Limb (tissue), 2 donors: ENCODE data around the gene NECTIN2.
"Not testable (repeated sequence)": the region's sequence is repeated elsewhere in the genome, so short reads cannot be mapped to it uniquely, and the experiment has no call there.

ENCODE experiments used
- DNase-seq, 2 donors: peaks; one replicate each; pipeline ENCODE4 v3.0.0-alpha.2; 2016; ENCODE audit errors: extremely low spot score in 2 of 2

NECTIN2 gene

DNA sequence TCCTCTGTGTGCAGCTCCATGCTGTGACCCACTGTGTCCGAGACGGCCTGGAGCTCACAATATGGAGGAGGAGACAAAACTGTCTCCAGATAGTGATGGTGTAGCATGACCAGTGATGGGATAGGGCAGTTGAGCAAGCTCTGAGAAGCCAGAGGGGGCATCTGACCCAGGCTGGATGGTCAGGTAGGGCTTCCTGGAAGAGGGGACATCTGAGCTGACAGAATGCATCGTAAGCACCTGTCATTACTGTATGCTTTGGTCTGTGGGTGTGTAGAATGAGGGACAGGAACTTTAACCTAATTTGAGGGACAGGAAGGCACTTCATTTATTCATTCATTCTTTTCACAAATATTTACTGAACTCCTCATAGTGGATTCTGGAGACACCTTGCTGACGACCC lies 38.5 kb downstream of the NECTIN2 start:
- no peak for DNase-seq

DNA sequence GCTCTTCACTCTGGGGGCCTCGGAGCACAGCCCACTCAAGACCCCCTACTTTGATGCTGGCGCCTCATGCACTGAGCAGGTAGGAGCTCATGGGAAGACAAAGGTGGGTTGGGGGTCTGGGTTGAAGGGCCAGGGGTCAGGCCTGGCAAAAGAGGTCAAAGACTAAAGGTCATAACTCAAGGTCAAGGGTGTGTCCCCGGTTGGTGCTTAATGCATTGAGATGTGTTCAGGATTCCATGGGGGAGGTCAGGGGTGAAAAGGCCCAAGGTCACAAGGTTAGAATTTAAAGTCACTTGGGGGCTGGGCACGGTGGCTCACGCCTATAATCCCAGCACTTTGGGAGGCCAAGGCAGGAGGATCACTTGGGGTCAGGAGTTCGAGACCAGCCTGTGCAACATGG lies 40.0 kb downstream of the NECTIN2 start:
- DNase-seq = no peak

DNA sequence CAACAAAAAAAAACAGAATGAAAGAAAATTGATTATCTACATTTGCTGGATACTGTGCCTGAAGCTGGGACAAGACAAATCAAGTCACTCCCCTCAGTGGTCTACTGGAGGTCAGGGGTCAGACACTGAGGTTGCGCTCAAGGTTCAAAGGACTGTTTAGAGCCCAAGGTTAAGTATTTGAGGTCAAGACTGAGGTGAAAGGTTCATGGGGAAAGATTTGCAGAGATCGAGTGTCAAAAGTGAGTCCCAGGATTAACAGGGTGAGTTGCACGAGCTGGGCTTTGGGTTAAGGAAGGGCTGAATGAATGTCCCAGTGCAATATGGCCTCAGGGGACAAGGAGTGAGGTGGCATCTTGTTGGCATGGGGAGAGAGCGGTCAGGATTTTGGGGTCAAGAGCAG lies 41.6 kb downstream of the NECTIN2 start:
- no peak for DNase-seq

DNA sequence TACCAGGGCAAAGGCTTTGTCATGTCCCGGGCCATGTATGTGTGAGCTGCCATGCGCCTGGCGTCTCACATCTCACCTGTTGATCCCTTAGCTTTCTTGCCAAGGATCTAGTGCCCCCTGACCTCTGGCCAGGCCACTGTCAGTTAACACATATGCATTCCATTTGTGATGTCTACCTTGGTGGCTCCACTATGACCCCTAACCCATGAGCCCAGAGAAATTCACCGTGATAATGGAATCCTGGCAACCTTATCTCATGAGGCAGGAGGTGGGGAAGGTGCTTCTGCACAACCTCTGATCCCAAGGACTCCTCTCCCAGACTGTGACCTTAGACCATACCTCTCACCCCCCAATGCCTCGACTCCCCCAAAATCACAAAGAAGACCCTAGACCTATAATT lies 42.2 kb downstream of the NECTIN2 start:
- DNase-seq = not testable (repeated sequence)

DNA sequence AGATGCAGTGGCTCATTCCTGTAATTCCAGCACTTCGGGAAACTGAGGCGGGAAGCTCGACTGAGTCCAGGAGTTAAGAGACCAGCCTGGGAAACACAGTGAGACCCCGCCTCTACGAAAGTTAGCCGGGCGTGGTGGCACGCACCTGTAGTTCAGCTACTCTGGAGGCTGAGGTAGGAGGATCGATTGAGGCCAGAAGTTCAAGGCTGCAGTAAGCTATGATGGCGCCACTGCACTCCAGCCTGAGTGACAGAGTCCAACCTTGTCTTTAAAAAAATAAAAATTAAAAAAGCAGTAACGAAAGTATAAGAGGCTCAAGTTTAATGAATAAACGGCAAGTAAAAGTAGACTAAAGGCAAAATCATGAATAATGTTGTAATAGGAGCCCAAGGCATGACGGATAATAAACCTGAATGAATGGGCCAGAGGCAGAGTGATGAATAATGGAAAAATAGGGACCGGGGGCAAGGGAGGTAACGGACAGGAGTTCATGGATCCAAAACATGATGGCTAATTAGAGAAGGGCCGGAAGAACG lies 43.8 kb downstream of the NECTIN2 start:
- DNase-seq = no peak

DNA sequence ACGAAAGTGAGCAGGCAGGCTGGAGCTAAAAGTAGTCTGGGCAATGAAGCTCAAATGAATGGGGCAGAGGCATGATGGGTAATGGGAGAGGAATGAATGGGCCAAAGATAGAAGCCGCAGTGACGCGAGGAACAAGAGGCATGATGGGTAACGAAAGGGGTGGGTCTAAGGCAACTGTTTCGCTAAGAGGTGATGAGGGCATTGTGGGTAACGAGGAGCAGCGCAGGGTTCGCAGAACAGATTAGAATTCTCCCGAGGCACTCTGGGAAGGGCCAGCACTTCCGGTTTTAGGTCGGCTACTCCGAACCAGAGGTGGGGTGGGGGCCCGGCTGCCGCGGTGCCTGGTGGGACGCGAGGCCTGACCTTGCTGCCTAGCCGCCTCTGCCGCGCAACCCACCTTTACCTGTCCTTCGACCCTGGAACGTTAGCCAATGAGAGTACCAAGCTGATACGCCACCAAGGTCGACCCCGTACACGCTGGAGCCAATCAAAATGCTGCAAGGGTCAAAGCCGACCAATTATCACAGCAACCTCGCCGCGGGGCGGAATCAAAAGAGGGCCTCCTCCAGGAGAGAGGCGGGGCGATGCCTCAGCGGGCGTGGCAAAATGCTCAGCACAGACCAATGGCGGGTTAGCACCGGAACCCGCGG lies 44.4 kb downstream of the NECTIN2 start:
- DNase-seq = peak; percentile 100

DNA sequence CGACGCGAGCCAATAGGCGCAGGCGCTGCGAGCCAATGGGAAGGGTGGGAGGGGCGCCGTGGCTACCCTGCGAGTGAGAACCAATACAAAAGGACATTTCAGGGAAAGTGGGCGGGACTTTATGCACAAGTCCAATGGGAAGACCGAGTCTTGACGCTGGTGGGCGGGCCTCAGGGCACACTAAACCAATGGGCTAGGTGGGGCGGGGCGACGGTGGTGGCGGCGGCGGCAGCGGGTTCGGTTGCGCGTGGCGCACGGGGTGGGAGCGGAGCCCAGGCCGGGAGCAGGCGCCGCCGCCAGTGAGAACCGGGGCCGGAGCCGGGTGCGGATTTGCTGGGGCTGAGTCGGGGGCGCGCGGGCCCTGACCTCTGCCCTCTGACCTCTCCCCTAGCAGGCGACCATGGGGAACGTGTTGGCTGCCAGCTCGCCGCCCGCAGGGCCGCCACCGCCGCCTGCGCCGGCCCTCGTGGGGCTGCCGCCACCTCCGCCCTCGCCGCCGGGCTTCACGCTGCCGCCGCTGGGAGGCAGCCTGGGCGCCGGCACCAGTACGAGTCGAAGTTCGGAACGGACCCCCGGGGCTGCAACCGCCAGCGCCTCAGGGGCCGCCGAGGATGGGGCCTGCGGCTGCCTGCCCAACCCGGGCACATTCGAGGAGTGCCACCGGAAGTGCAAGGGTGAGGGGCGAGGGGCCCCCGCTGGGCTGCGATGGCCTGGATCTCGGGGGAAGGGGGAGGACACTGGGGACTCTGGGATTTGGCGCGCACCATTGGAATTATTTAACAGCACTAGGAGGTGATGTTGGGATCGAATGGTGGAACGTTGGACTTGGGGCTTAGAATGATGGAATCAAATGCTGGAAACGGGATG lies 45.2 kb downstream of the NECTIN2 start, which contains the start of gene TOMM40:
Gene TOMM40, plus strand, starts transcription at position 239 of the 867 bp plus-strand sequence. Its CDS starts 162 bp downstream, at position 401.
- peak in 1 of 2 donors; percentile 51 for DNase-seq

DNA sequence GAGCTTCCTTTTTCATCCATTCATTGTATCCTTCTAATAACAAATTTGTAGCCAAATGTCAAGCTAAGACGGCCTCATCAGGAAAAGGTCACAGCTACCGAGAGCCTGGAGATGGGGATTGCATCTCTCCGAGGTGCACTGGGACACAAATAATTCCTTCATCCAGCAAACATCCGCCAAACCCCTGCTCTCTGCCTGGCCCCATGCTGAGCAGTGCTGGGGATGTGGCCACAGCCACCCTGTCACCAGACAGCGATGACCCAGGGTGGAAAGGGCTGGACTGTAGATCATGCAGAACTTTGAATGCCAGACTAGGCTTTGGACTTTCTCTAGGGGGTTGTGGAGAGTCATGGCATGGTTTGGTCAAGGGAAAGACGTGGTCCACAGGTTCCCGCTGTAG lies 46.8 kb downstream of the NECTIN2 start:
- DNase-seq = no peak

DNA sequence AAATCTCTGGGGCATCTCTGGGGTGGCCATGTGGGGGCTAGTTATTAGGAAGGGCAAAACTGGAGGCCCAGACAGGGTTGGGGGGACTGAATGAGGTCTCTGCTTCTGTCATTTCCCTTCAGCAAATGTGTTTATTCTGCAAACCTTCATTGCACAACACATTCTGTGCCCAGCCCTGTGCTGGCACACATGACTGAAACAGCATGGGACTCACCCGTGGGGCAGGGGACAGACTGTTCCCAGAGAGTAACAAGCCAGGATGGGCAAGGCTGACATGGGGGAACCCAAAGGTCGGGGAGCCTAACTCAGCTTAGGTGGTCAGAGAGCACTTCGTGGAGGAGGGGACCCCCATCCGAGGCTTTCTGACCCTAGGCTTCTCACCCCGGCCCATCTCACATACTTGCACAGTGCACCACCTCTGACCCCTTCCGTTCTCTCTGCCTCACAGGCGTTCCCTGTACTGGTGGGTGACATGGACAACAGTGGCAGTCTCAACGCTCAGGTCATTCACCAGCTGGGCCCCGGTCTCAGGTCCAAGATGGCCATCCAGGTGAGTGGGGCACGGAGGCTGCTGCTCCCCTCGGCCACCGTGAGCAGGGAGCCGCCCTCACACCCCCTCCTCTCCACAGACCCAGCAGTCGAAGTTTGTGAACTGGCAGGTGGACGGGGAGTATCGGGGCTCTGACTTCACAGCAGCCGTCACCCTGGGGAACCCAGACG lies 47.4 kb downstream of the NECTIN2 start:
- DNase-seq = no peak

DNA sequence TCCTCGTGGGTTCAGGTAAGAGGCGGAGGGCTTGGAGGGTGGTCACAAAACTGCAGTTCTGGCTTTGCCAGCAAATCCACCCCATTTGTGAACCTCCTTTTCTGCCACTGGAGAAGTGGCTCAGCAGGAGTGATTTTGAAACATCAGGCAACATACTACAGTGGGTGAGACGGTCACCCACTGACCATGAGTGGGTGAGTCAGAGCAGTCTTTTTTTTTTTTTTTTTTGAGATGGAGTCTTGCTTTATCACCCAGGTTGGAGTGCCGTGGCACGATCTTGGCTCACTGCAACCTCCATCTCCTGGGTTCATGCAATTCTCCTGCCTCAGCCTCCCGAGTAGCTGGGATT lies 47.9 kb downstream of the NECTIN2 start:
- DNase-seq = no peak

DNA sequence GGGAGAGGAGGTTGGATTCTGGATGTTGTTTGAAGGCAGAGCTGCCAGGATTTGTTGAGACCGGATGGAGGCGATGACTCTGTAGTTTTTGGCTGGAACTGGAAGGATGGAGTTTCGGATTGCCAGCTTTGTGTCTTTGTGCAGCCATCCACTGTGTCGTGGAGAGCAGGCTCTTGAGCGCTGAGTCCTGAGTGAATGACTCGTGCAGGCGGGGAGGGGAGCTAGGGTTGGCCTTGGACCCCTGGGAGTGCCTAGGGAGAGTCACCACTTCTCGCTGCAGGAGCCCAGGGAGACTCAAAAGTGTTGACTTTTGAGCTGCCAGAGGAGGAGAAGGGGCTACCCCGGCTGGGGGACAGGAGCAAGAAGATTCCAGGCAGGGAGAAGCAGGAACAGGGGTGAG lies 48.8 kb downstream of the NECTIN2 start:
- DNase-seq = no peak

DNA sequence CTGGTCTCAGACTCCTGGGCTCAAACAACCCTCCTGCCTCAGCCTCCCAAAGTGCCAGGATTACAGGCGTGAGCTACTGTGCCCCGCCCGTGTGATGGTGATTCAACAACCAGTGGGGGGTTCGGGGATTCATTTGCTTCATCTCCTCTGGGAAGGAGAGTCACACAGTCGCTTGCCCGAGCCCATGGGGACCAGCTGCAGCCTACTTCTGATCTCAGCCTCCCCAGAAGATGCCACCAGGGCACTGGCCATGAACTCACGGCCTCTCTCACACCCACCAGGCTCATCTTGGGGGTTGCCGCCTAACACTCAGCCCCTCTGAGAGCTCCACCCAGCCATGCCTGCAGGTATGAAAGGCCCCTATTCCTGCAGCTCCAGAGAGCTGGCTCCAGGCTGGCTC lies 51.7 kb downstream of the NECTIN2 start:
- no peak for DNase-seq

DNA sequence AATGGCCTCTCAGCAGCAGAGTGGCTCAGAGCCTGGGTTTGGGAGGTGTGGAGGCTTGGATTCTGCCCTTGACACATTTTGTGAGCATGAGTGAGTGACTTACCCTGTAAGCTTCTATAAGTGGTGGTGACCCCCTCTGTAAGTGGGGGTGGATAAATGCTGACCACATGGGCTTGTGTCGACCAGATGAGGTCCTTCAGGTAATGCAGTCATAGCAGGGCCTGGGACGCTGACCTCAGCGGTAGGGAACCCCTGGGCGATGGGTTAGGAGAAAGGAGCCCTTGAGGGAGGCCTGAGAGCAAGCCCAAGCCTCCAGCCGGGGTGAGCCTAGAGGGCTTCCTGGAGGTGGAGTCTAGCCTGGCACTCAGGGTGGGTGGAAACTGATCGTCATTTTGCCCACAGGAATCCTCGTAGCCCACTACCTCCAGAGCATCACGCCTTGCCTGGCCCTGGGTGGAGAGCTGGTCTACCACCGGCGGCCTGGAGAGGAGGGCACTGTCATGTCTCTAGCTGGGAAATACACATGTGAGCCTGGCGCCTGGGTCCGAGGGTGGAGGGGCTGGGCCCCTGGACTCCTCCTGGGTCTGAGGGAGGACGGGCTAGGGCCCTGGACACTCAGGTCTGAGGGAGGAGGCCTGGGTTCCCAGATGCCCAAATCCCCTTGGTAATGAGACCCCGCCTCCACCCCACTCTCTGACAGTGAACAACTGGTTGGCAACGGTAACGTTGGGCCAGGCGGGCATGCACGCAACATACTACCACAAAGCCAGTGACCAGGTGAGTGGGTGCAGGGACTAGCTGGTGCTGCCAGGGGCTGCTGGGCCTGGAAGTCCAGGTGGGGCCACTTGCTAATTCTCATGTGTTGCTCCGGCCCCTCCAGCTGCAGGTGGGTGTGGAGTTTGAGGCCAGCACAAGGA lies 54.5 kb downstream of the NECTIN2 start:
- no peak for DNase-seq

DNA sequence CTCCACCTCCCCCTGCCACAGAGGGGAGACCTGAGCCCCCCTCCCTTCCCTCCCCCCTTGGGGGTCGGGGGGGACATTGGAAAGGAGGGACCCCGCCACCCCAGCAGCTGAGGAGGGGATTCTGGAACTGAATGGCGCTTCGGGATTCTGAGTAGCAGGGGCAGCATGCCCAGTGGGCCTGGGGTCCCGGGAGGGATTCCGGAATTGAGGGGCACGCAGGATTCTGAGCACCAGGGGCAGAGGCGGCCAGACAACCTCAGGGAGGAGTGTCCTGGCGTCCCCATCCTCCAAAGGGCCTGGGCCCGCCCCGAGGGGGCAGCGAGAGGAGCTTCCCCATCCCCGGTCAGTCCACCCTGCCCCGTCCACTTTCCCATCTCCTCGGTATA lies 57.1 kb downstream of the NECTIN2 start:
- no peak for DNase-seq

DNA sequence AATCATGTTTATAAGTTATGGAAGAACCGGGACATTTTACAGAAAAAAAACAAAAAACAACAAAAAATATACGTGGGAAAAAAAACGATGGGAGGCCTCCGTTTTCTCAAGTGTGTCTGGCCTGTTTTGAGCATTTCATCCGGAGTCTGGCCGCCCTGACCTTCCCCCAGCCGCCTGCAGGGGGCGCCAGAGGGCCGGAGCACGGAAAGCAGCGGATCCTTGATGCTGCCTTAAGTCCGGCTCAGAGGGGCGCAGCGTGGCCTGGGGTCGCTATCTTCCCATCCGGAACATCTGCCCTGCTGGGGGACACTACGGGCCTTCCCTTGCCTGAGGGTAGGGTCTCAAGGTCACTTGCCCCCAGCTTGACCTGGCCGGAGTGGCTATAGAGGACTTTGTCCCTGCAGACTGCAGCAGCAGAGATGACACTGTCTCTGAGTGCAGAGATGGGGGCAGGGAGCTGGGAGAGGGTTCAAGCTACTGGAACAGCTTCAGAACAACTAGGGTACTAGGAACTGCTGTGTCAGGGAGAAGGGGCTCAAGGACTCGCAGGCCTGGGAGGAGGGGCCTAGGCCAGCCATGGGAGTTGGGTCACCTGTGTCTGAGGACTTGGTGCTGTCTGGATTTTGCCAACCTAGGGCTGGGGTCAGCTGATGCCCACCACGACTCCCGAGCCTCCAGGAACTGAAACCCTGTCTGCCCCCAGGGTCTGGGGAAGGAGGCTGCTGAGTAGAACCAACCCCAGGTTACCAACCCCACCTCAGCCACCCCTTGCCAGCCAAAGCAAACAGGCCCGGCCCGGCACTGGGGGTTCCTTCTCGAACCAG lies 57.7 kb downstream of the NECTIN2 start:
- peak; percentile 44 to 89 for DNase-seq

DNA sequence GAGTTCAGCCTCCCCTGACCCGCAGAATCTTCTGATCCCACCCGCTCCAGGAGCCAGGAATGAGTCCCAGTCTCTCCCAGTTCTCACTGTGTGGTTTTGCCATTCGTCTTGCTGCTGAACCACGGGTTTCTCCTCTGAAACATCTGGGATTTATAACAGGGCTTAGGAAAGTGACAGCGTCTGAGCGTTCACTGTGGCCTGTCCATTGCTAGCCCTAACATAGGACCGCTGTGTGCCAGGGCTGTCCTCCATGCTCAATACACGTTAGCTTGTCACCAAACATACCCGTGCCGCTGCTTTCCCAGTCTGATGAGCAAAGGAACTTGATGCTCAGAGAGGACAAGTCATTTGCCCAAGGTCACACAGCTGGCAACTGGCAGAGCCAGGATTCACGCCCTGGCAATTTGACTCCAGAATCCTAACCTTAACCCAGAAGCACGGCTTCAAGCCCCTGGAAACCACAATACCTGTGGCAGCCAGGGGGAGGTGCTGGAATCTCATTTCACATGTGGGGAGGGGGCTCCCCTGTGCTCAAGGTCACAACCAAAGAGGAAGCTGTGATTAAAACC lies 58.4 kb downstream of the NECTIN2 start:
- no peak for DNase-seq

DNA sequence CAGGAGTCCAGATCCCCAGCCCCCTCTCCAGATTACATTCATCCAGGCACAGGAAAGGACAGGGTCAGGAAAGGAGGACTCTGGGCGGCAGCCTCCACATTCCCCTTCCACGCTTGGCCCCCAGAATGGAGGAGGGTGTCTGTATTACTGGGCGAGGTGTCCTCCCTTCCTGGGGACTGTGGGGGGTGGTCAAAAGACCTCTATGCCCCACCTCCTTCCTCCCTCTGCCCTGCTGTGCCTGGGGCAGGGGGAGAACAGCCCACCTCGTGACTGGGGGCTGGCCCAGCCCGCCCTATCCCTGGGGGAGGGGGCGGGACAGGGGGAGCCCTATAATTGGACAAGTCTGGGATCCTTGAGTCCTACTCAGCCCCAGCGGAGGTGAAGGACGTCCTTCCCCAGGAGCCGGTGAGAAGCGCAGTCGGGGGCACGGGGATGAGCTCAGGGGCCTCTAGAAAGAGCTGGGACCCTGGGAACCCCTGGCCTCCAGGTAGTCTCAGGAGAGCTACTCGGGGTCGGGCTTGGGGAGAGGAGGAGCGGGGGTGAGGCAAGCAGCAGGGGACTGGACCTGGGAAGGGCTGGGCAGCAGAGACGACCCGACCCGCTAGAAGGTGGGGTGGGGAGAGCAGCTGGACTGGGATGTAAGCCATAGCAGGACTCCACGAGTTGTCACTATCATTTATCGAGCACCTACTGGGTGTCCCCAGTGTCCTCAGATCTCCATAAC lies 59.5 kb downstream of the NECTIN2 start, which contains the start of gene APOE:
Gene APOE, plus strand, starts transcription at position 360 of the 724 bp plus-strand sequence. CDS start 829 bp downstream, outside the sequence.
- DNase-seq = peak in 1 of 2 donors; percentile 50

DNA sequence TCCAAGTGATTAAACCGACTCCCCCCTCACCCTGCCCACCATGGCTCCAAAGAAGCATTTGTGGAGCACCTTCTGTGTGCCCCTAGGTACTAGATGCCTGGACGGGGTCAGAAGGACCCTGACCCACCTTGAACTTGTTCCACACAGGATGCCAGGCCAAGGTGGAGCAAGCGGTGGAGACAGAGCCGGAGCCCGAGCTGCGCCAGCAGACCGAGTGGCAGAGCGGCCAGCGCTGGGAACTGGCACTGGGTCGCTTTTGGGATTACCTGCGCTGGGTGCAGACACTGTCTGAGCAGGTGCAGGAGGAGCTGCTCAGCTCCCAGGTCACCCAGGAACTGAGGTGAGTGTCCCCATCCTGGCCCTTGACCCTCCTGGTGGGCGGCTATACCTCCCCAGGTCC lies 61.5 kb downstream of the NECTIN2 start:
- DNase-seq = no peak
